Raji (cell line): ENCODE results near the gene CPT1A.

Experiments used
- POLR2A ChIP-seq: IDR thresholded peaks from 2 replicates; pipeline ENCODE4 v1.6.1; 2011; ENCODE audit warnings: low read depth, low read length, control low read depth; ENCODE audit not compliant: insufficient read depth

Gene CPT1A

DNA sequence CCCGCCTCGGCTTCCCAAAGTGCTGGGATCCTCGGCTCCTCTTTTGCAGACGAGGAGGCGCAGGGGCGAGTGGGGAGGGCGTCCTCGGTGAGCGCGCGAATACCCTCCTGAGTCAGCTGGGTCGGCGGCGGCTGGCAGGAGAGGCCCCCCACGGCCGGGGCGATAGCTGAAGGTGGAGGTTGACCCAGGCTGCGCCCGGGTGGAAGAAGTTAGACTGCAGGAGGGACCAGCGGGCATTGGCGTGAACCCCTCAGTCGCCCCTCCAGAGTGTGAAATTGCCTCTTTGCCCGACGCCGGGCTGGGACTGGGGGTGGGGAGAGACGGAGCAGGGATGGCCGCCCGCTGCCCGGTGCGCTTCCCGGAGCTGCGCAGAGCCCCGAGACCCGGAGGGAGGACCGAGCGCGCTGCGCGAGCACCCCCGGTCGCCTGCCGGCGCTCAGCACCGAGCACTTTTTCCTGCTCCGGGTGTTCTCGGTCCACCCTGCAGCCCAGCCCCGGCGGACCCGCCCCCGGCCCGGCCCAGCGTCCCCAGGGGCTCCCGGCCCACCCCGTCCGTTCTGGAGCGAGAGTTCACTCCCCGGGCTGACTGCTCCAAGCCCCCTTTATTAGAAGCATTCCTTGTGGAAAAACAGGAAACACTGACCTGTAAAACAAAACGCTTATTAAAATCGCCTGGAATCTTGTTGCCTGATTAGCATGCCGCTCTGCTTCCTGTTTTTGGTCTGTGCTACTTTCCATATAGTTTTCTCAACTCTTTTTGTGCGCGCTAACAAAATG lies 13.7 kb upstream of the CPT1A start:
- no peak for TF ChIP-seq POLR2A

DNA sequence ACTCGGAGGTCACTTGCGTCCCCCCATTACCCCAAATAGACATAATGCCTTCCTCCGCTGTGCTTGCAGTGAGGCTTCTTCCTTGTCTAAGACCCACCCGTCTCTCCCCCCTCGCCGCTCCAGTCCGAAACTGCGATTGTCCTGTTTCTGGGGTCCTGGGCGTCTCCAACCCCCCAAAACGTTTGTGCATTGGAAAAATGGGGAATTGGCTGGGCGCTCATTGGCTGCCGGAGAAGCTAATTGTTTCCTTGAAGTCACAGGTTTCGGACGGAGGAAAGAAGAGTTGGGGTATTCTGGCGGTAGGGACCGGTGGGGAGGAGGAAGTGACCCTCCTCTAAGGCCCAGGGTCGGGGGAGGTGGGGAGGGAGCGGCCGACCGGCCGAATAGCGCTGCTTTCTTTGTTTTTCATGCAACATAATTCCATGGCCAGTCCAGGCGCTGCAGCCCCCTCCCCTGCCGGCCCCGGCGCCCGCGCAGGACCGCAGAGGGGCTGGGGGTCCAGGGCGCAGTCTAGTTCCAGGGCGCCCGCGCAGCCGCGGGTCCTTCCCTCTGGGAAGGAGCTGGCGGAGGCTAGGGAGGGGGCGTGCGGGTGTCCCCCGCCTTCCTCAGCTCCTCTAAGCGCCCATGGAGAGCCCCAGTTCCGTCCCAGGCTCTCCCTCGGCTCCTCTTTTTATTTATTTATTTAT lies 12.7 kb upstream of the CPT1A start:
- no peak for TF ChIP-seq POLR2A

DNA sequence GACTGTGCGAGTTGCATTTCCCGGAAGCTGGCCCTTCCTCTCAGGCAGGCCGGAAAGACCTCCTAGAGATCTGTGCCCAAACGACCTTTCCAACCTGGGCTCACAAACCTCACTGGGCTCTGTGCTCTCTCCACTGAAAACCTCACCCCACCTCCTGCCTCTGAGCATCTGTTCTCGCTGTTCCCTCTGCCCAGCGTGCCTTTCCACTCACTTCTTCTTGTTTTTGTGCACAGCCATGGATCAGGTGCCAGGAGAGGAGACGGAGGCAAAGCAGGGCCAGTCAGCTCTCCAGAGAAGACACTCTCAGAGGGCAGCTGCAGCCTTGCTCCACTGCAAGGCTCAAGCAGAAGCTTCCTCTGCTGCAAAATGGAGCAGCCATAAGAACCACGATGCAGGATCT lies 10.9 kb upstream of the CPT1A start:
- TF ChIP-seq POLR2A: no peak

DNA sequence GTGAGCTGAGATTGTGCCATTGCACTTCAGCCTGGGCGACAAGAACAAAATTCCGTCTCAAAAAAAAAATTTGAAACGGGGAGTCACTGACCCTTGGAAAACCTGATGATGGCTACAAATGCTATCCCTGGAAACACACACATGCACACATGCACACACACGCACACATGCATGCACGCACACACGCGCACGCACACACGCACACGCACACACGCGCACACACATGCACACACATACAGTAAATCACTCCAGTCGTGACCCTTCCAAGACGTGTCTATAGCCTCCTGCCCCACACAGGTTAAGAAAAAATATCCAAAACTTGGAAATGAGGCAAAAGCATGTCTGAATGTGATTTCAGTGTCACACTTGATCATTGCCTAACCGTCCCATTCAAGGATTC lies 6.7 kb upstream of the CPT1A start:
- TF ChIP-seq POLR2A: no peak

- TF ChIP-seq POLR2A: no peak
These were observed 5.7 kb upstream of the CPT1A start for GRCh38 chr11:68847395-68847794.

GRCh38 chr11:68845351-68846002 lies 3.8 kb upstream of the CPT1A start:
- TF ChIP-seq POLR2A: no peak

DNA sequence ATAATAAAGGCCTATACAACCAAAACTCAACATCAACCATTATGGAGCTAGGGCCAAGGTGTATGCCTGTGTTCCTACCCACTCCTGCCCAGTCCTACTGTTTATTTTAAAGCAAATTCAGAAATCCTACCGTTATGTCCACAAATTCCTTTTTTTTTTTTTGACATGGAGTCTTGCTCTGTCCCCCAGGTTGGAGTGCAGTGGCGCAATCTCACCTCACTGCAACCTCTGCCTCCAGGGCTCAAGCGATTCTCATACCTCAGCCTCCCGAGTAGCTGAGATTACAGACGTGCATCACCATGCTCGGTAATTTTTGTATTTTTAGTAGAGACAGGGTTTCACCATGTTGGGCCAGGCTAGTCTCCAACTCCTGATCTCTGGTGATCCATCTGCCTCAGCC lies 3.1 kb upstream of the CPT1A start:
- TF ChIP-seq POLR2A: no peak

DNA sequence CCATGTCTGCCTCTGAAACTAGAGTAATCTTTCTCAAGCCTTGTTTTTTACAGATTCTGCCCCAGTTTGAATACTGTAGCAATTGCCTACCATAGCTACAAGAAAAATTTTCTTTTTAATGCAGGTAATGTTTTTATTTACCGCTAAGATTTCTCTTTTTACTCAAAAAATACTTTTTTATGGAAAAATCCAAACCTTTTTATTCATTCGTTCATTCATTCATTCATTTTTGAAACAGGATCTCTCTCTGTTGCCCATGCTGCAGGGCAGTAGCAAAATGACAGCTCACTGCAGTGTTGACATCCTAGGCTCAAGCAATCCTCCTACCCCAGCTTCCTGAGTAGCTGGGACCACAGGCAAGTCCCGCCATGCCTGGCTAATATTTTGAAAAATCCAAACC lies 2.7 kb upstream of the CPT1A start:
- no peak for TF ChIP-seq POLR2A

- TF ChIP-seq POLR2A: no peak
These were observed 2.1 kb upstream of the CPT1A start for GRCh38 chr11:68843703-68844312.

DNA sequence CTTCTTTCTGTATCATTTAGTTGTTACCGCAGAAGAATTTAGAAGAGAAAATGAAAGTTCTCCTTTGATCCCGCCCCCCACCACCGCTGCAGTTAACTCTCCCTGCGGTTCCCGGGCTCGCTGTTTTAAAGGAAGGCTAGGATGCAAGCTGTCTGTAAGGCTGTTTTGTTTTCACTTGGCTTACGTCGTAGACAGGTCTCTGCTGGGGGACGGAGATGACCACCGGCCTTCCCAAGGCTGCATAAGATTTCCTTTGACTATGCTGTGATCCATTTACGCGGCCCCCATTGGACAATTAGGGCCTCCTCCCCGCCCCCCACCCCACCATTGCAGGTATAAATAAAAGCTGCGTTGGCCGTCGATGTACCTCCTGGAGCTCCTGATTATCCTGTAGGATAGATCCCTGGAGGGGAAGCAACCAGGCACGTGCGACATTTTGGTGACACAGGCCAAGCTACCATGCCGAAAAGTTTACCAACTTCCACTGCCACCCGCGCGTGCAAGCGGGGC lies 1.4 kb upstream of the CPT1A start:
- TF ChIP-seq POLR2A: no peak

DNA sequence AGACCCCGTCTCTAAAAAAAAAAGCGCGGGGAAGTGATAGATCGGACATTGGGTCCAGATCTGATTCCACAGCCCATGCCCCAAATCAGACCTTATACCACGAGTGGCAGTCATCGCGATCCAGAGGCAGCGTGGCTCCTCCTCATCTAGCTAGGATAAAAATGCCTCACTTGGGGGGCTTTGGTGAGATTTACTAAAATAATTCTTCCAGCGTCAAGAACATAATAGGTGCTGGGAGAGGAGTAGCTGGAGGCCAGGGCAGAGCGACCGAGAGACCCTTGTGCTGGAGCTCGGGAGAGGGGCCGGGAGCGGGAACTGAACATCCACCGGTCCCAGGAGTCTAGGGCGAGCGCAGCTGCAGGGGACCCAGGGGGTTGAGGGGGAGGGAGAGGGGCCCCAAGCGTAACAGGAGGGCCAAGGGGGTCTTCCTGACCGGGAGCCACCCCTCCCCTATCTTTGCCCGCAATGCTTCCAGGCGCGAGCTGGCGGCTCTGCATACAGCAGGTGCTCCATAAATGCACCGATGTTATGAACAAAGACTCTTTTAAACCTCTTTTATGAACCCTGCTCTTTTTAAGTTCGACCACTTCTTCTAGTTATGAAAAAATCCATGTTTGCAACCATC lies 823 bp upstream of the CPT1A start:
- no peak for TF ChIP-seq POLR2A

GRCh38 chr11:68840661-68841653 lies 759 bp downstream of the CPT1A start:
- no peak for TF ChIP-seq POLR2A

- TF ChIP-seq POLR2A: no peak
These were observed 1.6 kb downstream of the CPT1A start for GRCh38 chr11:68839911-68840641.
